Ovary (tissue), 3 donors: Measurements from ENCODE around the gene ABHD4.

ENCODE experiments used
- CTCF ChIP-seq, 3 donors: fragments of 450-650 bp in 2 of 3; fragments of 200-600 bp in 1 of 3; IDR thresholded peaks; one replicate each; pipeline versions ENCODE4 v1.5.1 to v1.8.0; 2016 to 2022; ENCODE audit warnings: antibody characterized with exemption in 3 of 3, mild to moderate bottlenecking in 1 of 3
- POLR2A ChIP-seq: fragments of 450-650 bp; IDR thresholded peaks from one replicate; pipeline ENCODE4 v1.6.1; 2017; ENCODE audit warnings: antibody characterized with exemption, mild to moderate bottlenecking, moderate library complexity
- donor health status: DM: no; HTN: no; CAD: no.

GRCh38 chr14:22630066-22630465 is 32.0 kb downstream of the ABHD4 start:
- no peak for TF ChIP-seq CTCF (IDR thresholded peaks at IDR 0.05)
- no peak for TF ChIP-seq POLR2A
